Measurements from ENCODE around the gene INTS3. TPM values are rescaled to one million over a fixed set of nuclear protein-coding genes. Genes with fewer than 3 reads are reported as not detected.

INTS3 gene
- total and polyA plus RNA-seq, 10 of the 15 experiments (the other 5 are each of a cell fraction or from before 2014, with no cell fraction given) = 12.6 to 87.4 (median 30.8) TPM

DNA sequence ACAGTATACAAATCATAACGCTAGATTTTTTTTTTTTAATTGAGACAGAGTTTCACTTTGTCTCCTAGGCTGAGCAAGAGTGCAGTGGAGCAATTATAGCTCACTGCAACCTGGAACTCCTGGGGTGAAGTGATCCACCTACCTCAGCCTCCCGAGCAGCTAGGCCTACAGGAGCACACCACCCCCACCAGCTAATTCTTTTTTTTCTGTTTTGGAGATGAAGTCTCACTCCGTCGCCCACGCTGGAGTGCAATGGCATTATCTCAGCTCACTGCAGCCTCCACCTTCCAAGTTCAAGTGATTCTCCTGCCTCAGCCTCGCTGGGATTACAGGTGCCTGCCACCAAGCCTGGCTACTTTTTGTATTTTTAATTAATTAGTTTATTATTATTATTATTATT lies 28.1 kb upstream of the INTS3 start:
- H3K9me3 ChIP-seq (replicated peaks; ENCODE audit: control insufficient read depth, insufficient read depth, low read length) = no peaks in the 10 kb centered on the region
- BruUV-seq (replicated peaks) = no TSS peak
- no peak overlapping the region for H3K4me3 ChIP-seq
- ATAC-seq = no peak
- no peak for DNase-seq (ENCODE audit: low read depth, low spot score)
- H3K4me2 ChIP-seq (ENCODE audit: control insufficient read depth, insufficient read depth) = no peak overlapping the region
- ChIA-PET CTCF (interaction anchor here (0.5 kb wide), 1 partner anchor 31 kb away, joined by 3 read pairs; no protein-coding TSS in a partner anchor), RAD21 (ENCODE audit: unreplicated experiment) (no interaction called here), SMC1A (ENCODE audit: uncharacterized antibody, unreplicated experiment) (interaction anchor here (1.2 kb wide), 1 partner anchor 97 kb away, joined by 3 read pairs; no protein-coding TSS in a partner anchor), POLR2A (no interaction called here)
- H2AFZ ChIP-seq (ENCODE audit: control insufficient read depth, low read depth, low read length) = no peak overlapping the region
- 44% methylated on average over 6 of the region's 6 CpGs for WGBS (ENCODE audit: insufficient coverage, insufficient replicate concordance, low lambda C conversion rate, missing lambda C conversion rate)
- H3K36me3 ChIP-seq (ENCODE audit: control insufficient read depth in 2 of 2, insufficient read depth in 2 of 2, low read length in 1 of 2) = no peaks in the 10 kb centered on the region
- H3K27me3 ChIP-seq (replicated peaks in 1 of 2; ENCODE audit: control insufficient read depth in 2 of 2, insufficient read depth in 2 of 2, low read length in 1 of 2) = no peaks in the 10 kb centered on the region
- H3K79me2 ChIP-seq (ENCODE audit: control insufficient read depth, insufficient read depth, low read length) = no peaks in the 10 kb centered on the region
- H3K9ac ChIP-seq (ENCODE audit: control insufficient read depth, insufficient read depth, low read length) = no peak overlapping the region
- intact Hi-C loops (cut with micrococcal nuclease; ENCODE audit: unreplicated experiment) (no loop called here), in situ Hi-C loops (cut with MboI) (no loop called here)
- peaks cover 4% of the 10 kb centered on the region for H3K4me1 ChIP-seq (ENCODE audit: control insufficient read depth, insufficient read depth, low read length)
- H3K27ac ChIP-seq (ENCODE audit: control insufficient read depth, insufficient read depth) = no peak overlapping the region
- TF ChIP-seq HCFC1 (IDR thresholded peaks at IDR 0.05; ENCODE audit: low read length) (no peak), CREB1 (IDR thresholded peaks at IDR 0.05; ENCODE audit: low read depth) (no peak), PAX5 (IDR thresholded peaks at IDR 0.05; ENCODE audit: borderline replicate concordance, low read depth, low read length) (no peak), MLLT1 (IDR thresholded peaks at IDR 0.05) (no peak), JUNB (IDR thresholded peaks at IDR 0.05) (no peak), BHLHE40 (IDR thresholded peaks at IDR 0.05; ENCODE audit: borderline replicate concordance in 1 of 2, low read depth in 2 of 2, low read length in 1 of 2) (no peak), BACH1 (IDR thresholded peaks at IDR 0.05; ENCODE audit: borderline replicate concordance) (no peak), BMI1 (IDR thresholded peaks at IDR 0.05; ENCODE audit: borderline replicate concordance) (no peak), YBX1 (IDR thresholded peaks at IDR 0.05) (no peak), CHD1 (IDR thresholded peaks at IDR 0.05; ENCODE audit: low read depth, low read length) (no peak), SIX5 (IDR thresholded peaks at IDR 0.05; ENCODE audit: low read depth, low read length, severe bottlenecking) (no peak), ZNF622 (IDR thresholded peaks at IDR 0.05) (no peak), SMAD1 (IDR thresholded peaks at IDR 0.05; ENCODE audit: low read depth, partially characterized antibody) (no peak), BCLAF1 (IDR thresholded peaks at IDR 0.05) (no peak), ETV6 (conservative IDR thresholded peaks at IDR 0.05 in 1 of 2, IDR thresholded peaks at IDR 0.05 in 1 of 2; ENCODE audit: borderline replicate concordance in 1 of 2, low read depth in 1 of 2) (no peak), NBN (IDR thresholded peaks at IDR 0.05) (no peak), SMC3 (IDR thresholded peaks at IDR 0.05; ENCODE audit: borderline replicate concordance, low read length) (no peak), BCL11A (IDR thresholded peaks at IDR 0.05; ENCODE audit: low read depth, low read length) (no peak), IKZF2 (IDR thresholded peaks at IDR 0.05) (no peak), SRF (IDR thresholded peaks at IDR 0.05; ENCODE audit: low read depth in 2 of 2, low read length in 2 of 2) (no peak)
- H4K20me1 ChIP-seq (ENCODE audit: control insufficient read depth, insufficient read depth) = no peaks in the 10 kb centered on the region
- FAIRE-seq = no peak

Data from GM12878 (cell line).